ENCODE data around the gene RAMACL. TPM values are rescaled to one million over a fixed set of nuclear protein-coding genes. Genes with fewer than 3 reads are reported as not detected.
A peak's percentile ranks its signal among the peaks of the same experiment; 100 is the strongest.

The RAMACL gene
- total and polyA plus RNA-seq, 10 donors: 0.23 to 6.9 (median 2.9) TPM

DNA sequence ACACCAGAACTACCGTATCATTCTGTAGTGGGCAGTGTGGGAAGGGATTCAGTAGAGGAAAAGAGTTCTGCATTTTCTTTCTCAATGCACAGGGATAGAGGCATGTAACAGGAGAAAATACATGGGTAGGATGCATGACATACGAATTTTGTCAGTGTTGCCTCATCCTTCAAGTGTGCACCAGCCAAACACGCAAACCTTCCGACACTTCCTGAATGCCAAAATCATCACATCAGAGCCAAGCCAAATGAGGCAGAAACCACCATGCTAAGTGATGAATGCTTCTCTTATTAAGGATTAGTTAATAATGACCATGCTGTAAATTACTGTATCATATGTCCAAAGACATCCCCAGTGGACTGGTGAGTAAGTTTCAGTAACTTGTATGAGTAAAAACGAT, 27.3 kb downstream of the RAMACL start:
- peaks cover 0 to 19% (median 9%) of the 10 kb centered on the region in 8 donors for H3K9me3 ChIP-seq
- no peak overlapping the region for H3K4me3 ChIP-seq
- peaks cover 0 to 6% (median 0%) of the 10 kb centered on the region in 6 donors for H3K36me3 ChIP-seq
- peaks cover 0 to 47% (median 6%) of the 10 kb centered on the region in 6 donors for H3K4me1 ChIP-seq
- 83 to 93% (median 87%) methylated on average over 5 of the region's 5 CpGs for WGBS, 5 donors
- DNase-seq: no peak
- peak overlapping the region in 1 of 8 donors; percentile 86 for H3K27ac ChIP-seq
- intact Hi-C loops (cut with DNase I; ENCODE audit: low total_unique reads): no loop called here
- H3K27me3 ChIP-seq (replicated peaks in 1 of 7): no peaks in the 10 kb centered on the region
- TF ChIP-seq, protein P1, sequence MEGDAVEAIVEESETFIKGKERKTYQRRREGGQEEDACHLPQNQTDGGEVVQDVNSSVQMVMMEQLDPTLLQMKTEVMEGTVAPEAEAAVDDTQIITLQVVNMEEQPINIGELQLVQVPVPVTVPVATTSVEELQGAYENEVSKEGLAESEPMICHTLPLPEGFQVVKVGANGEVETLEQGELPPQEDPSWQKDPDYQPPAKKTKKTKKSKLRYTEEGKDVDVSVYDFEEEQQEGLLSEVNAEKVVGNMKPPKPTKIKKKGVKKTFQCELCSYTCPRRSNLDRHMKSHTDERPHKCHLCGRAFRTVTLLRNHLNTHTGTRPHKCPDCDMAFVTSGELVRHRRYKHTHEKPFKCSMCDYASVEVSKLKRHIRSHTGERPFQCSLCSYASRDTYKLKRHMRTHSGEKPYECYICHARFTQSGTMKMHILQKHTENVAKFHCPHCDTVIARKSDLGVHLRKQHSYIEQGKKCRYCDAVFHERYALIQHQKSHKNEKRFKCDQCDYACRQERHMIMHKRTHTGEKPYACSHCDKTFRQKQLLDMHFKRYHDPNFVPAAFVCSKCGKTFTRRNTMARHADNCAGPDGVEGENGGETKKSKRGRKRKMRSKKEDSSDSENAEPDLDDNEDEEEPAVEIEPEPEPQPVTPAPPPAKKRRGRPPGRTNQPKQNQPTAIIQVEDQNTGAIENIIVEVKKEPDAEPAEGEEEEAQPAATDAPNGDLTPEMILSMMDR (IDR thresholded peaks at IDR 0.05 in 8 of 11, conservative IDR thresholded peaks at IDR 0.05 in 3 of 11): no peak

DNA sequence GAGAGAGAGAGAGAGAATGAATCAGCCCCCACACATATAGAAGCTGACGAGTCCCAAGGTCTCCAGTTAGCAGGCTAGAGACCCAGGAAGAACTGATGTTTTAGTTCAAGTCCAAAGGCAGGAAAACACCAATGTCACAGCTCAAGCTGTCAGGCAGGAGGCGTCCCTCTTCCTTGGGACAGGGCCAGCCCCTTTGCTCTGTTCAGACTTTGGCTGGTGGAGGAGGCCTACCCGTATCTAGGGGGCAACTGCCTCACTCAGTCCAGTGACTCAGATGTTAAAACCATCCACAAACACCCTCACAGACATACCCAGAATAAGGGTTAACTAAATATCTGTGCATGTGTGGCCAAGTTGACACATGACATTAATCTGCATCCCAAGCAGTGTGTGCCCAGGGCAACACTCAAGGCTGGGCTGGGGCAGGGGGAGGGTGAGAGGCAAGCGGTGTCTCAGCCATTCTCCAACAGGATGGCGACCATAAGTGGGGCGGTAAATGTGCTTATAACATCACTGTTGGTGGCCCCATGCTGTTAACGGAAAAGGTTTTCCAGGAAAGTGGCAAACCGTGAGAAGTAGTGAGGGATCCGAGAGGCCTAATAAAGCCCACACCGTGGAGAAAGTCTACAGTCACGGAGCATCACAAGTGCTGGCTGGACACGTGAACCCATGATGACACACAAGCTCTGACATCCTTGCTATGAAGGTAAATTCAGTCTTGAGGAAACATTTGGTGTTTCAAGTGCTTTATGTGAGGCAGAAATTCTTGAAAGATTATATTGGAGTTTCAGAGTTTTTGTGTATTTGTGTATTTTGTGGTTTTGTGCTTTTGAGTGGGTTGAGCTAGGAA, 28.1 kb downstream of the RAMACL start:
- 87 to 90% (median 89%) methylated on average over 12 of the region's 12 CpGs for WGBS, 5 donors
- Histone ChIP-seq H3K9me3 (peaks cover 0 to 19% (median 9%) of the 10 kb centered on the region in 8 donors), H3K4me1 (peaks cover 0 to 47% (median 10%) of the 10 kb centered on the region in 6 donors), H3K27me3 (replicated peaks in 1 of 7) (no peaks in the 10 kb centered on the region), H3K36me3 (peaks cover 0 to 6% (median 0%) of the 10 kb centered on the region in 6 donors), H3K27ac (peak overlapping the region in 5 of 8 donors; percentile 5 to 86 (median 76)), H3K4me3 (no peak overlapping the region)
- TF ChIP-seq, protein P1 (IDR thresholded peaks at IDR 0.05 in 8 of 11, conservative IDR thresholded peaks at IDR 0.05 in 3 of 11): no peak
- no peak for TF ChIP-seq POLR2AphosphoS5 (IDR thresholded peaks at IDR 0.05)
- intact Hi-C loops (cut with DNase I; ENCODE audit: low total_unique reads): no loop called here
- peak; percentile 64 for DNase-seq

DNA sequence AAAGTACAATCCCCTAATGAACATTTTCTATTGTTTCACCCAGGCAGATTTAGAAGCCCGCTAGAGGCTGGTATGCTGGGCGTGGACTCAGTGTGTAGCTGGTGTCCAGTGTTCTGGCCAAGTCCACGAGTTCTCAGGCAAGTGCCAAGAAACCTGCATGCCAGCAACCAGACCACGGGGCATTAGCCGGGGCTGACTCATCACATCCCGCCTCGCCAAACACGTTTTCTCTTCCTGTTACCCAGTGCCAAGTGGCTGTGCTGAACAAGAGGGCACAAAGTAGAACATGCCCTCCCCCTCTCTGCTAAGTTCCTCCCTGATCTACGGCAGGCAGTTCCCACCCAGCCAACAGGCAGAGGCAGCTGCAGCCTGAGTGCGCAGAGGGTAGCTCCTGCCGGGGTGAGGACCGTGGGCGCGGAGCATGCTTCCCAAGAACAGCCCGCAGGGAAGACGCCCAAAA, 29.6 kb downstream of the RAMACL start:
- intact Hi-C loops (cut with DNase I; ENCODE audit: low total_unique reads): no loop called here
- Histone ChIP-seq H3K27me3 (replicated peaks in 1 of 7) (no peaks in the 10 kb centered on the region), H3K27ac (peak overlapping the region in 7 of 8 donors; percentile 68 to 86 (median 76)), H3K36me3 (no peaks in the 10 kb centered on the region), H3K4me1 (peaks cover 0 to 32% (median 10%) of the 10 kb centered on the region in 6 donors), H3K4me3 (peak overlapping the region in 1 of 8 donors; percentile 9), H3K9me3 (peaks cover 0 to 19% (median 9%) of the 10 kb centered on the region in 8 donors)
- TF ChIP-seq, protein P1 (IDR thresholded peaks at IDR 0.05 in 8 of 11, conservative IDR thresholded peaks at IDR 0.05 in 3 of 11): no peak
- TF ChIP-seq POLR2A (IDR thresholded peaks at IDR 0.05) (peak in 1 of 3 donors; percentile 61), POLR2AphosphoS5 (IDR thresholded peaks at IDR 0.05) (peak; percentile 84 to 94 (median 92))
- DNase-seq: peak; percentile 86
- WGBS, 5 donors: 25 to 45% (median 34%) methylated on average over 11 to 16 of the region's 16 CpGs

DNA sequence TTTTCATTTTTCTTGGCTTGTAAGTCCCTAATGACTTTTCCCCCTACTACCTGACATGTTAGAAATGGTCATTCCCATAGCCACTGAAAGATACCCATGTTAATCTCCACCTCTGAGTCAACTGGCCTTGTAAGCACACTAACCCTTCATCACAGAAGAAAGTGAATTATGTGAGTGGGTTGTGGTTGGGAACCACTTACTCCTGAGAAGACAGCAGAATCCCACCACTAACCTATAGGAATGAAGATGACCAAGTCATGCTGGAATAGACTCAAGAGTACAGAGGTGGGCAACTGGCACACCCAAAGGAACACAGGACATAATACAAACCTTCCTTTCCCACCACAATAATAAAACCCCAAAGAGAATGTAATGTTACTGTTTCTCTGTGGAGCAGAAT, 30.1 kb downstream of the RAMACL start:
- H3K27me3 ChIP-seq (replicated peaks in 1 of 7): no peaks in the 10 kb centered on the region
- no peak overlapping the region for H3K4me3 ChIP-seq
- TF ChIP-seq POLR2AphosphoS5 (IDR thresholded peaks at IDR 0.05): no peak
- TF ChIP-seq, protein P1 (IDR thresholded peaks at IDR 0.05 in 8 of 11, conservative IDR thresholded peaks at IDR 0.05 in 3 of 11): no peak
- TF ChIP-seq POLR2A (IDR thresholded peaks at IDR 0.05): no peak
- no peak for DNase-seq
- H3K36me3 ChIP-seq: no peaks in the 10 kb centered on the region
- intact Hi-C loops (cut with DNase I; ENCODE audit: low total_unique reads): no loop called here
- peaks cover 0 to 28% (median 10%) of the 10 kb centered on the region in 6 donors for H3K4me1 ChIP-seq
- H3K9me3 ChIP-seq: peaks cover 0 to 19% (median 9%) of the 10 kb centered on the region in 8 donors
- H3K27ac ChIP-seq: peak overlapping the region in 7 of 8 donors; percentile 68 to 86 (median 76)
